Measurements from ENCODE around the gene THSD8.

DNA sequence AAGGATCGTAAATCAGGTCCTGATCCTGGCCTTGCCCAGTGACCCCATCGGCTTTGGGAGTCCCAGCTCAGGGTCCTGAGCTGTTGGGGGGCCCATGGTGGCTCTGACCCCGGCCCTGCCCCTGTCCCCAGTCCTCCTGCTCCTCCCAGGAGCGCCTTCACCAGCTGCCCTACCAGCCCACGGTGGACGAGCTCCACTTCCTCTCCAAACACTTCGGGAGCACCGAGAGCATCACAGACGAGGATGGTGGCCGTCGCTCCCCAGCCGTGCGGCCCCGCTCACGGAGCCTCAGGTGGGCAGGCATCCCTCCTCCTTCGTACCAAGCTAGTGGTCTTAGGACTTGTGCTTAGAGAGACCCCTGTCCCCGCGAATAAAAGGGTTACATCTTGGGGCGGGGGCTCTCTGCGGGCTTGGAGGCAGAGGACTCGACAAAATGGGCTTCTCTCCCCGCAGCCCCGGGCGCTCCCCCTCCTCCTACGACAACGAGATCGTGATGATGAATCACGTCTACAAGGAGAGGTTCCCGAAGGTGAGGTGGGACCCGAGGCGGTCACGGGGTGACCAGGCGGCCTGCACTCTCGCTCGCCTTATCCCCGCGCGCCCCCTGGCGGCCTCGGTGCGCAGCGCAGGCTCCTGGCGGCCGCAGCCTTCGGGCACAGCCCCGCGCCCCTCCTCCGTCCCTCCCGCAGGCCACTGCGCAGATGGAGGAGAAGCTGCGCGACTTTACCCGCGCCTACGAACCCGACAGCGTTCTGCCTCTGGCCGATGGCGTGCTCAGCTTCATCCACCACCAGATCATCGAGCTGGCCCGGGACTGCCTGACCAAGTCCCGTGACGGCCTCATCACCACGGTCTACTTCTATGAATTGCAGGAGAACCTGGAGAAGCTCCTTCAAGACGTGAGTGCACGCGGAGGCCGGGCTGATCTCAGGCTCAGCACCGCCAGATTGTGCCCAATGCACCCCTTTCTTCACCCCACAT, 45.6 kb downstream of the THSD8 start:
- TF ChIP-seq, protein P1, sequence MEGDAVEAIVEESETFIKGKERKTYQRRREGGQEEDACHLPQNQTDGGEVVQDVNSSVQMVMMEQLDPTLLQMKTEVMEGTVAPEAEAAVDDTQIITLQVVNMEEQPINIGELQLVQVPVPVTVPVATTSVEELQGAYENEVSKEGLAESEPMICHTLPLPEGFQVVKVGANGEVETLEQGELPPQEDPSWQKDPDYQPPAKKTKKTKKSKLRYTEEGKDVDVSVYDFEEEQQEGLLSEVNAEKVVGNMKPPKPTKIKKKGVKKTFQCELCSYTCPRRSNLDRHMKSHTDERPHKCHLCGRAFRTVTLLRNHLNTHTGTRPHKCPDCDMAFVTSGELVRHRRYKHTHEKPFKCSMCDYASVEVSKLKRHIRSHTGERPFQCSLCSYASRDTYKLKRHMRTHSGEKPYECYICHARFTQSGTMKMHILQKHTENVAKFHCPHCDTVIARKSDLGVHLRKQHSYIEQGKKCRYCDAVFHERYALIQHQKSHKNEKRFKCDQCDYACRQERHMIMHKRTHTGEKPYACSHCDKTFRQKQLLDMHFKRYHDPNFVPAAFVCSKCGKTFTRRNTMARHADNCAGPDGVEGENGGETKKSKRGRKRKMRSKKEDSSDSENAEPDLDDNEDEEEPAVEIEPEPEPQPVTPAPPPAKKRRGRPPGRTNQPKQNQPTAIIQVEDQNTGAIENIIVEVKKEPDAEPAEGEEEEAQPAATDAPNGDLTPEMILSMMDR (IDR thresholded peaks at IDR 0.05), result peak in 6 of 7 experiments; percentile 30 to 100 (median 99)
- no peak for TF ChIP-seq EP300 (IDR thresholded peaks at IDR 0.05)
- peak in 2 of 3 donors; percentile 31 to 82 for TF ChIP-seq POLR2AphosphoS5 (IDR thresholded peaks at IDR 0.05)
